Measurements from ENCODE around the gene FAM78A.

The FAM78A gene

DNA sequence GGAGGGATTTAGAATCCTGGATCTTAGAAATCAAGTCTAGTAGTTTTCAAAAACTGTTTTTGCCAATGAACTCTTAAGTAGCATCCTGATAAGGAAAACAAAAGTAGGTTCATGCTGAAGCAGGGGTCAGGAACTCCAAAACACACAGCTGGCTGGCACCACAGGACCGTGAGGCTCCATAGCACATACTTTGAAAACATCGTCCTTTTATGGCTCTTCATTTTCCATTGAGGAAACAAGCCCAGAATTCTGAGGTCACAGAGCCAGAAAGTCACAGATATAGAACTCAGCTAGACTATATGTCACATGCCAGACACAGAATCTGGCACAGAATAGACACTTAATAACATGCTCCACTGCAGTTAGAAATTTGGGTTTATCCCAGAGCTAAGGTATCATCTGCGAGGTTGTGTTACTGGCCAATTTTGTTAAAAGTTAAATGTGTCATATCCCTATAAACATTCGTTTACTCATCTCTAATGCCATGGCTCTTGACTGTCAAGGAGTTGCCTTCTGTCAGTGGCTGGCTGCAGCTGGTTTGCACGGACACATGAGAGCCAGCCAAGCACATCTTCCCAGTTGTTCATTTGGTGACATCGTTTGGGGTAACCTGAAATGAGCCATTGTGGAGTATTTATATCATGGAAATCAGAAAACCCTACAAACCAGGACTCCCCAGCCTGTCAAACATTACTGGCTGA lies 58.8 kb downstream of the FAM78A start:
- no peaks in the 10 kb centered on the region for H3F3A ChIP-seq (ENCODE audit: low read depth)
- no peak overlapping the region for H3K4me3 ChIP-seq (ENCODE audit: low read length, poor library complexity, severe bottlenecking)
- no peaks in the 10 kb centered on the region for H3K9me3 ChIP-seq (ENCODE audit: insufficient read depth, low read depth, low read length)
- H3K4me1 ChIP-seq (ENCODE audit: insufficient read depth, low read length, poor library complexity, severe bottlenecking): no peaks in the 10 kb centered on the region
- no peaks in the 10 kb centered on the region for H3K79me2 ChIP-seq (ENCODE audit: insufficient read depth, low read length)
- no peak overlapping the region for H3K4me2 ChIP-seq (ENCODE audit: low read depth, low read length, poor library complexity, severe bottlenecking)
- no peaks in the 10 kb centered on the region for H3K9me2 ChIP-seq (replicated peaks; ENCODE audit: low read depth, low read length)
- no peak overlapping the region for H3K9ac ChIP-seq (ENCODE audit: low read depth, low read length, poor library complexity, severe bottlenecking)
- TF ChIP-seq EZH2phosphoT487 (IDR thresholded peaks at IDR 0.05; ENCODE audit: borderline replicate concordance): no peak
- TF ChIP-seq, protein P1, sequence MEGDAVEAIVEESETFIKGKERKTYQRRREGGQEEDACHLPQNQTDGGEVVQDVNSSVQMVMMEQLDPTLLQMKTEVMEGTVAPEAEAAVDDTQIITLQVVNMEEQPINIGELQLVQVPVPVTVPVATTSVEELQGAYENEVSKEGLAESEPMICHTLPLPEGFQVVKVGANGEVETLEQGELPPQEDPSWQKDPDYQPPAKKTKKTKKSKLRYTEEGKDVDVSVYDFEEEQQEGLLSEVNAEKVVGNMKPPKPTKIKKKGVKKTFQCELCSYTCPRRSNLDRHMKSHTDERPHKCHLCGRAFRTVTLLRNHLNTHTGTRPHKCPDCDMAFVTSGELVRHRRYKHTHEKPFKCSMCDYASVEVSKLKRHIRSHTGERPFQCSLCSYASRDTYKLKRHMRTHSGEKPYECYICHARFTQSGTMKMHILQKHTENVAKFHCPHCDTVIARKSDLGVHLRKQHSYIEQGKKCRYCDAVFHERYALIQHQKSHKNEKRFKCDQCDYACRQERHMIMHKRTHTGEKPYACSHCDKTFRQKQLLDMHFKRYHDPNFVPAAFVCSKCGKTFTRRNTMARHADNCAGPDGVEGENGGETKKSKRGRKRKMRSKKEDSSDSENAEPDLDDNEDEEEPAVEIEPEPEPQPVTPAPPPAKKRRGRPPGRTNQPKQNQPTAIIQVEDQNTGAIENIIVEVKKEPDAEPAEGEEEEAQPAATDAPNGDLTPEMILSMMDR (conservative IDR thresholded peaks at IDR 0.05; ENCODE audit: low read length): no peak
- H2AFZ ChIP-seq (ENCODE audit: low read length): no peak overlapping the region
- peaks cover 56% of the 10 kb centered on the region; the same call in 1 of the 2 replicates for H3K36me3 ChIP-seq (ENCODE audit: insufficient read depth, low read length)
- H3K27me3 ChIP-seq (ENCODE audit: insufficient read depth, low read length, poor library complexity, severe bottlenecking): no peaks in the 10 kb centered on the region
- H4K20me1 ChIP-seq (ENCODE audit: insufficient read depth, low read length, poor library complexity, severe bottlenecking): no peaks in the 10 kb centered on the region

DNA sequence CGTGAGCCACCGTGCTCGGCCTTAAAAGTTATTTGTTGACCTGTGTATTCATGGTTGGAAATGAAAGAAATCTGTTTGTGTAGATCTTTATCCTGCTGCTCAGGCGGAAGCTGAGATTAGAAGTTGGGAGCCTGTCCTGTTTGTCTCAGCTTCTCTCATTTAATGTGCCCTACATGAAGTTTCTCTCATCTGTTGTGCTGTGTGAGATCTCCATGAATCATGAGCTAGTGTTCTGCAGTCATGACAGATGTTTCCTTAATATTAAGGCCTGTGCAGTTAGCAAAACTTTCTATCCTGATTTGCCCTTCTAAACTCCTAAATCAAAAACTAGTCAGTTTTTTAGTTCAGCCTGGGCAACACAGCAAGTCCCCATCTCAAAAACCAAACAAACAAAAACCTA lies 59.5 kb downstream of the FAM78A start:
- TF ChIP-seq, protein P1 (conservative IDR thresholded peaks at IDR 0.05; ENCODE audit: low read length): no peak
- no peak for TF ChIP-seq EZH2phosphoT487 (IDR thresholded peaks at IDR 0.05; ENCODE audit: borderline replicate concordance)
- Histone ChIP-seq H4K20me1 (ENCODE audit: insufficient read depth, low read length, poor library complexity, severe bottlenecking) (no peaks in the 10 kb centered on the region), H3K9me3 (ENCODE audit: insufficient read depth, low read depth, low read length) (no peaks in the 10 kb centered on the region; the same call in 1 of the 2 replicates), H3K9me2 (replicated peaks; ENCODE audit: low read depth, low read length) (no peaks in the 10 kb centered on the region), H3K36me3 (ENCODE audit: insufficient read depth, low read length) (peaks cover 61% of the 10 kb centered on the region; the same call in 1 of the 2 replicates), H3K4me2 (ENCODE audit: low read depth, low read length, poor library complexity, severe bottlenecking) (no peak overlapping the region), H2AFZ (ENCODE audit: low read length) (no peak overlapping the region), H3K27me3 (ENCODE audit: insufficient read depth, low read length, poor library complexity, severe bottlenecking) (no peaks in the 10 kb centered on the region), H3K9ac (ENCODE audit: low read depth, low read length, poor library complexity, severe bottlenecking) (no peak overlapping the region), H3K79me2 (ENCODE audit: insufficient read depth, low read length) (no peaks in the 10 kb centered on the region), H3K4me1 (ENCODE audit: insufficient read depth, low read length, poor library complexity, severe bottlenecking) (no peaks in the 10 kb centered on the region), H3K4me3 (ENCODE audit: low read length, poor library complexity, severe bottlenecking) (no peak overlapping the region), H3F3A (ENCODE audit: low read depth) (no peaks in the 10 kb centered on the region)

DNA sequence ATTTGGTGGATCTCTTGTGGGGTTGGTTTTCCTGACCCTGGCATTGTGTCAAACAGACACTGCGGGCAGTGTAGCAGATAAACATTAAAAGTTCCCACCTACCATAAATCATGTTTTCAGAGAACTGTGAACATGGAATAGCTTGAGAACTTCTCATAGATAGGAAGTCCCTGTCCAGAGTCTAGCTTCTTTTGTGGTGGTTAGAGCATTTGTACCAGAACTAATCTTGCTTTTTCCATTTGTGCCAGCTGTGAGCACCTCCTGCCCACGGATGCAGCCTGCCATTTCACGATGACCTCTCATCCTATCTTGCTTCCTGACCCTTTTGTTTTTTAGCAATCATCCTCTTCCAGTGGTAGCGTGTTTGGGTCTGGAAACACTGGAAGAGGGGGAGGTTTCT lies 61.4 kb downstream of the FAM78A start:
- Histone ChIP-seq H3K27me3 (ENCODE audit: insufficient read depth, low read length, poor library complexity, severe bottlenecking) (no peaks in the 10 kb centered on the region), H3K9ac (ENCODE audit: low read depth, low read length, poor library complexity, severe bottlenecking) (no peak overlapping the region), H3K4me2 (ENCODE audit: low read depth, low read length, poor library complexity, severe bottlenecking) (no peak overlapping the region), H3K79me2 (ENCODE audit: insufficient read depth, low read length) (no peaks in the 10 kb centered on the region), H3K9me3 (ENCODE audit: insufficient read depth, low read depth, low read length) (no peaks in the 10 kb centered on the region; the same call in 1 of the 2 replicates), H3K4me1 (ENCODE audit: insufficient read depth, low read length, poor library complexity, severe bottlenecking) (no peaks in the 10 kb centered on the region), H2AFZ (ENCODE audit: low read length) (no peak overlapping the region), H3K9me2 (replicated peaks; ENCODE audit: low read depth, low read length) (no peaks in the 10 kb centered on the region), H4K20me1 (ENCODE audit: insufficient read depth, low read length, poor library complexity, severe bottlenecking) (no peaks in the 10 kb centered on the region), H3F3A (ENCODE audit: low read depth) (peaks cover under 1% of the 10 kb centered on the region; the same call in 1 of the 2 replicates), H3K36me3 (ENCODE audit: insufficient read depth, low read length) (peaks cover 64% of the 10 kb centered on the region; the same call in 1 of the 2 replicates), H3K4me3 (ENCODE audit: low read length, poor library complexity, severe bottlenecking) (no peak overlapping the region)
- no peak for TF ChIP-seq EZH2phosphoT487 (IDR thresholded peaks at IDR 0.05; ENCODE audit: borderline replicate concordance)
- TF ChIP-seq, protein P1 (conservative IDR thresholded peaks at IDR 0.05; ENCODE audit: low read length): no peak
